Hepatocyte (in vitro differentiated cells): ENCODE results near the gene KBTBD6.

Source experiments
- EZH2 ChIP-seq: fragments of 200-600 bp; sonication (generic); IDR thresholded peaks from 2 replicates; pipeline ENCODE4 v1.6.1; 2016; ENCODE audit warnings: antibody characterized with exemption, mild to moderate bottlenecking, borderline replicate concordance
- TF ChIP-seq, protein P1 (sequence below): fragments of 200-600 bp; sonication (generic); IDR thresholded peaks from 2 replicates; pipeline ENCODE4 v1.5.1; 2016; ENCODE audit warnings: antibody characterized with exemption, mild to moderate bottlenecking; ENCODE audit not compliant: poor library complexity

DNA sequence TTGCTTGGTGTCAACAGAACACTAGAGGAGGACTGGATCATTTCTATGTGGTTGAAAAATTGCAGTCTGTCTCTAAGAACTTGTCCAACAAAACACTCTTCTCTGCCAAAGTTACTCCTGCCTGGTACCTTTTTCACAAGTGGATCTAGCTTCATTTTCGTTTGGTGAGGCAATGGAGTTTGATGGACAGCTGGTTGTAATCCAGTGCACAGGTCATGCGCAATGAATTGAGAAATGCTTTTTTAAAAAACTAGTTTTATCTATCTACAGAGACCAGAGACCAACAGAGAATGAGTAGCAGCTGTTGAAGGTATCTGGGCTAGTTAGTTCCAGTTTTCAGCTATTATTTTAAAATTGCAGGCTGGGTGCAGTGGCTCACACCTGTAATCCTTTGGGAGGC, 12.0 kb upstream of the KBTBD6 start:
- no peak for TF ChIP-seq EZH2
- TF ChIP-seq, protein P1, sequence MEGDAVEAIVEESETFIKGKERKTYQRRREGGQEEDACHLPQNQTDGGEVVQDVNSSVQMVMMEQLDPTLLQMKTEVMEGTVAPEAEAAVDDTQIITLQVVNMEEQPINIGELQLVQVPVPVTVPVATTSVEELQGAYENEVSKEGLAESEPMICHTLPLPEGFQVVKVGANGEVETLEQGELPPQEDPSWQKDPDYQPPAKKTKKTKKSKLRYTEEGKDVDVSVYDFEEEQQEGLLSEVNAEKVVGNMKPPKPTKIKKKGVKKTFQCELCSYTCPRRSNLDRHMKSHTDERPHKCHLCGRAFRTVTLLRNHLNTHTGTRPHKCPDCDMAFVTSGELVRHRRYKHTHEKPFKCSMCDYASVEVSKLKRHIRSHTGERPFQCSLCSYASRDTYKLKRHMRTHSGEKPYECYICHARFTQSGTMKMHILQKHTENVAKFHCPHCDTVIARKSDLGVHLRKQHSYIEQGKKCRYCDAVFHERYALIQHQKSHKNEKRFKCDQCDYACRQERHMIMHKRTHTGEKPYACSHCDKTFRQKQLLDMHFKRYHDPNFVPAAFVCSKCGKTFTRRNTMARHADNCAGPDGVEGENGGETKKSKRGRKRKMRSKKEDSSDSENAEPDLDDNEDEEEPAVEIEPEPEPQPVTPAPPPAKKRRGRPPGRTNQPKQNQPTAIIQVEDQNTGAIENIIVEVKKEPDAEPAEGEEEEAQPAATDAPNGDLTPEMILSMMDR, result no peak
